HEK293 (cell line): ENCODE measurements around the gene BLVRB.

Experiments
- HOXD13 ChIP-seq: sonication (generic); formaldehyde crosslinking; IDR thresholded peaks from 2 replicates; pipeline ENCODE4 v1.8.0; 2022; ENCODE audit warnings: missing genetic modification reagents, borderline replicate concordance
- KLF8 ChIP-seq: fragments of 450-650 bp; formaldehyde crosslinking; IDR thresholded peaks from 2 replicates; pipeline ENCODE4 v1.5.1; 2016; ENCODE audit warnings: missing biosample characterization, missing genetic modification characterization
- REPIN1 ChIP-seq: fragments of 450-650 bp; formaldehyde crosslinking; IDR thresholded peaks from 2 replicates; pipeline ENCODE4 v1.5.1; 2017; ENCODE audit warnings: missing biosample characterization, missing genetic modification characterization, low read depth
- ZBTB10 ChIP-seq: fragments of 450-650 bp; formaldehyde crosslinking; IDR thresholded peaks from 2 replicates; pipeline ENCODE4 v1.5.1; 2016; ENCODE audit warnings: missing biosample characterization, missing genetic modification characterization
- ZBTB11 ChIP-seq: fragments of 450-650 bp; formaldehyde crosslinking; conservative IDR thresholded peaks from 2 replicates; pipeline ENCODE4 v1.5.1; 2016; ENCODE audit warnings: low read depth, missing biosample characterization, missing genetic modification characterization
- ZBTB48 ChIP-seq: fragments of 450-650 bp; formaldehyde crosslinking; IDR thresholded peaks from 2 replicates; pipeline ENCODE4 v1.5.1; 2016; ENCODE audit warnings: missing biosample characterization, missing genetic modification characterization
- ZBTB49 ChIP-seq: fragments of 450-650 bp; formaldehyde crosslinking; IDR thresholded peaks from 2 replicates; pipeline ENCODE4 v1.5.1; 2016; ENCODE audit warnings: missing biosample characterization, missing genetic modification characterization, low read depth
- ZNF114 ChIP-seq: fragments of 450-650 bp; formaldehyde crosslinking; IDR thresholded peaks from 2 replicates; pipeline ENCODE4 v1.5.0; 2017; ENCODE audit warnings: missing biosample characterization, missing genetic modification characterization
- ZNF169 ChIP-seq: fragments of 450-650 bp; formaldehyde crosslinking; IDR thresholded peaks from 2 replicates; pipeline ENCODE4 v1.5.1; 2016; ENCODE audit warnings: missing biosample characterization, missing genetic modification characterization
- ZNF2 ChIP-seq: fragments of 450-650 bp; formaldehyde crosslinking; IDR thresholded peaks from 2 replicates; pipeline ENCODE4 v1.5.1; 2016; ENCODE audit warnings: missing biosample characterization, missing genetic modification characterization
- ZNF239 ChIP-seq: fragments of 450-650 bp; formaldehyde crosslinking; IDR thresholded peaks from 2 replicates; pipeline ENCODE4 v1.5.1; 2016; ENCODE audit warnings: missing biosample characterization, missing genetic modification characterization
- ZNF324 ChIP-seq: fragments of 450-650 bp; formaldehyde crosslinking; IDR thresholded peaks from 2 replicates; pipeline ENCODE4 v1.5.1; 2016; ENCODE audit warnings: missing biosample characterization, missing genetic modification characterization
- ZNF423 ChIP-seq: fragments of 450-650 bp; formaldehyde crosslinking; IDR thresholded peaks from 2 replicates; pipeline ENCODE4 v1.5.1; 2016; ENCODE audit warnings: missing biosample characterization, missing genetic modification characterization
- ZNF558 ChIP-seq: fragments of 450-650 bp; formaldehyde crosslinking; IDR thresholded peaks from 2 replicates; pipeline ENCODE4 v1.5.1; 2016; ENCODE audit warnings: missing biosample characterization, missing genetic modification characterization
- ZNF571 ChIP-seq: fragments of 450-650 bp; formaldehyde crosslinking; IDR thresholded peaks from 2 replicates; pipeline ENCODE4 v1.5.0; 2017; ENCODE audit warnings: missing biosample characterization, missing genetic modification characterization
- ZNF837 ChIP-seq: fragments of 450-650 bp; formaldehyde crosslinking; IDR thresholded peaks from 2 replicates; pipeline ENCODE4 v1.5.1; 2016; ENCODE audit warnings: missing biosample characterization, missing genetic modification characterization
- ZSCAN30 ChIP-seq: fragments of 450-650 bp; IDR thresholded peaks from 2 replicates; pipeline ENCODE4 v1.5.1; 2018; ENCODE audit warnings: missing biosample characterization, mild to moderate bottlenecking, missing genetic modification characterization, moderate library complexity
- TF ChIP-seq, protein P1 (sequence below): fragments of 450-650 bp; formaldehyde crosslinking; IDR thresholded peaks from 2 replicates; pipeline ENCODE4 v1.5.1; 2016; ENCODE audit warnings: missing biosample characterization, missing genetic modification characterization
- TF ChIP-seq, protein P2 (sequence below): fragments of 450-650 bp; formaldehyde crosslinking; IDR thresholded peaks from 2 replicates; pipeline ENCODE4 v1.5.1; 2016; ENCODE audit warnings: missing biosample characterization, missing genetic modification characterization
- TF ChIP-seq, protein P3 (sequence below): fragments of 450-650 bp; formaldehyde crosslinking; IDR thresholded peaks from 2 replicates; pipeline ENCODE4; 2016; ENCODE audit warnings: missing biosample characterization, missing genetic modification characterization
- TF ChIP-seq, protein P4 (sequence below): fragments of 450-650 bp; formaldehyde crosslinking; IDR thresholded peaks from 2 replicates; pipeline ENCODE4 v1.5.1; 2017; ENCODE audit warnings: missing biosample characterization, missing genetic modification characterization

Gene BLVRB

DNA sequence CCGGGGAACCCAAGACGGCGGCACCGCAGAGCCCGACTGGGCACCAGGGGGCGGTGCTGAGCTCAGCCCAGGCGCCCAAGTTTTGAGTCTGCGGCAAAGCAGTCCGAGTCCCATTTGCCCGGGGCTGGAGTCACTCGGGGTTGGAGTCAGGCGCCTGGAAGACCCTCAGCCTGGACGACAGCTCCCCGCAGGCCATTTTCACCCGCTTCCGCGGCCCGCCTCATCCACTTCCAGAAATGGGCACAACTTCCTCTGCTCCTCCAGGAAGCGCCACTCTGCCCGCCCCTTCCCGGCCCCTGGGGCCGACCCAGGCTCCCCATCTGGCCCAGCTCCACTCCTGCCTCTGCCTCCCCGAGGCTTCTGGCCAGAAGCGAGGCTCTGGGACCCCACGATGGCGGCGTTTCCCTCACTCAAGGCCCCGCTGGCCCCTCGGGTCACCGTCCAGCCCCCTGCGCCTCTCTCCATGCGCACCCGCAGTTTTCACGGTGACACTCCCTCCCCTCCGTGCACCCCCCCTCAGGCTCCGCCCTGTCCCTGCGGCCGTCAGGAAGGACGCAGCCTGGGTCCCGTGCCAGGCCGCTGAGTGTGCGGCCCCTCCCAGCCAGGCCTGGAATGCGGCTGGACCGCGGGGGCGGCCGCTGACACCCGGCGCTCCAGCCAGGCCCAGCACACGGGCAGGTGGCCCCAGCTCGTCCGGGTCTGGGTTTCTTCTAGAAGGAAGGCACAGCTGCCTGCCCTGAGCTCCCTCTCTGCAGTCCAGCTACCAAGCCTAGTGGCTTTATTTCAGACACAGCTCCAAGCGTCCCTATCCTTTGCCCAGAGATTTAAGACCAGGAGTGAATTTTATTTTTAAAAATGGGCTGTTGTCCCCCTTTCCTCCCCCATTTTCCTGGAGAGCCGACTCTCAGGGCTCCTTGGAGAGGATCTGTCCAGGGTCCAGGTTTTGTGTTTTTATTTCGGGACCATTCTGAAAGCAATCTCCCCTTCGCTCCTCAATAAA is 44.5 kb downstream of the BLVRB start (continued):
- TF ChIP-seq, protein P1, sequence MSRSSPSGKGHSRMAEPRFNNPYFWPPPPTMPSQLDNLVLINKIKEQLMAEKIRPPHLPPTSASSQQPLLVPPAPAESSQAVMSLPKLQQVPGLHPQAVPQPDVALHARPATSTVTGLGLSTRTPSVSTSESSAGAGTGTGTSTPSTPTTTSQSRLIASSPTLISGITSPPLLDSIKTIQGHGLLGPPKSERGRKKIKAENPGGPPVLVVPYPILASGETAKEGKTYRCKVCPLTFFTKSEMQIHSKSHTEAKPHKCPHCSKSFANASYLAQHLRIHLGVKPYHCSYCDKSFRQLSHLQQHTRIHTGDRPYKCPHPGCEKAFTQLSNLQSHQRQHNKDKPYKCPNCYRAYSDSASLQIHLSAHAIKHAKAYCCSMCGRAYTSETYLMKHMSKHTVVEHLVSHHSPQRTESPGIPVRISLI (tag by site-specific recombination), result no peak
- TF ChIP-seq ZBTB10 (tag by site-specific recombination) (peak; percentile 100), ZNF571 (no peak), ZNF169 (tag by site-specific recombination) (no peak), ZNF114 (tag by site-specific recombination) (no peak), ZNF837 (no peak), ZSCAN30 (peak; percentile 98), ZBTB49 (tag by site-specific recombination) (no peak), ZNF423 (tag by site-specific recombination) (0 out of 2 replicates have a peak, but pooled peaks have one; percentile 21), ZNF324 (peak; percentile 83), ZBTB48 (tag by site-specific recombination) (peak; percentile 98), ZNF239 (tag by site-specific recombination) (0 out of 2 replicates have a peak, but pooled peaks have one; percentile 56), HOXD13 (CRISPR knock-in tag) (no peak), ZBTB11 (tag by site-specific recombination) (peak; percentile 88), ZNF558 (no peak; the same call in 1 of the 2 replicates), REPIN1 (tag by site-specific recombination) (no peak), KLF8 (tag by site-specific recombination) (peak; percentile 99), ZNF2 (tag by site-specific recombination) (peak; percentile 77)
- TF ChIP-seq, protein P2, sequence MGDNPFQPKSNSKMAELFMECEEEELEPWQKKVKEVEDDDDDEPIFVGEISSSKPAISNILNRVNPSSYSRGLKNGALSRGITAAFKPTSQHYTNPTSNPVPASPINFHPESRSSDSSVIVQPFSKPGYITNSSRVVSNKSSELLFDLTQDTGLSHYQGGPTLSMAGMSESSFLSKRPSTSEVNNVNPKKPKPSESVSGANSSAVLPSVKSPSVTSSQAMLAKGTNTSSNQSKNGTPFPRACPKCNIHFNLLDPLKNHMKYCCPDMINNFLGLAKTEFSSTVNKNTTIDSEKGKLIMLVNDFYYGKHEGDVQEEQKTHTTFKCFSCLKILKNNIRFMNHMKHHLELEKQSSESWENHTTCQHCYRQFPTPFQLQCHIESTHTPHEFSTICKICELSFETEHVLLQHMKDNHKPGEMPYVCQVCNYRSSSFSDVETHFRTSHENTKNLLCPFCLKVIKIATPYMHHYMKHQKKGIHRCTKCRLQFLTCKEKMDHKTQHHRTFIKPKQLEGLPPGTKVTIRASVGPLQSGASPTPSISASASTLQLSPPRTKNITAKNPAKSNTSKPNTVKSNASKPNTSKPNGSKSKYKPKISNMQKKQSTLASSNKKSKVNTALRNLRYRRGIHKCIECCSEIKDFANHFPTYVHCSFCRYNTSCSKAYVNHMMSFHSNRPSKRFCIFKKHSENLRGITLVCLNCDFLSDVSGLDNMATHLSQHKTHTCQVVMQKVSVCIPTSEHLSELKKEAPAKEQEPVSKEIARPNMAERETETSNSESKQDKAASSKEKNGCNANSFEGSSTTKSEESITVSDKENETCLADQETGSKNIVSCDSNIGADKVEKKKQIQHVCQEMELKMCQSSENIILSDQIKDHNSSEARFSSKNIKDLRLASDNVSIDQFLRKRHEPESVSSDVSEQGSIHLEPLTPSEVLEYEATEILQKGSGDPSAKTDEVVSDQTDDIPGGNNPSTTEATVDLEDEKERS, result 0 out of 2 replicates have a peak, but pooled peaks have one; percentile 23
- TF ChIP-seq, protein P3, sequence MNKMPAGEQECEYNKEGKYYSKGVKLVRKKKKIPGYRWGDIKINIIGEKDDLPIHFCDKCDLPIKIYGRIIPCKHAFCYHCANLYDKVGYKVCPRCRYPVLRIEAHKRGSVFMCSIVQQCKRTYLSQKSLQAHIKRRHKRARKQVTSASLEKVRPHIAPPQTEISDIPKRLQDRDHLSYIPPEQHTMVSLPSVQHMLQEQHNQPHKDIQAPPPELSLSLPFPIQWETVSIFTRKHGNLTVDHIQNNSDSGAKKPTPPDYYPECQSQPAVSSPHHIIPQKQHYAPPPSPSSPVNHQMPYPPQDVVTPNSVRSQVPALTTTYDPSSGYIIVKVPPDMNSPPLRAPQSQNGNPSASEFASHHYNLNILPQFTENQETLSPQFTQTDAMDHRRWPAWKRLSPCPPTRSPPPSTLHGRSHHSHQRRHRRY (tag by site-specific recombination), result no peak
- TF ChIP-seq, protein P4, sequence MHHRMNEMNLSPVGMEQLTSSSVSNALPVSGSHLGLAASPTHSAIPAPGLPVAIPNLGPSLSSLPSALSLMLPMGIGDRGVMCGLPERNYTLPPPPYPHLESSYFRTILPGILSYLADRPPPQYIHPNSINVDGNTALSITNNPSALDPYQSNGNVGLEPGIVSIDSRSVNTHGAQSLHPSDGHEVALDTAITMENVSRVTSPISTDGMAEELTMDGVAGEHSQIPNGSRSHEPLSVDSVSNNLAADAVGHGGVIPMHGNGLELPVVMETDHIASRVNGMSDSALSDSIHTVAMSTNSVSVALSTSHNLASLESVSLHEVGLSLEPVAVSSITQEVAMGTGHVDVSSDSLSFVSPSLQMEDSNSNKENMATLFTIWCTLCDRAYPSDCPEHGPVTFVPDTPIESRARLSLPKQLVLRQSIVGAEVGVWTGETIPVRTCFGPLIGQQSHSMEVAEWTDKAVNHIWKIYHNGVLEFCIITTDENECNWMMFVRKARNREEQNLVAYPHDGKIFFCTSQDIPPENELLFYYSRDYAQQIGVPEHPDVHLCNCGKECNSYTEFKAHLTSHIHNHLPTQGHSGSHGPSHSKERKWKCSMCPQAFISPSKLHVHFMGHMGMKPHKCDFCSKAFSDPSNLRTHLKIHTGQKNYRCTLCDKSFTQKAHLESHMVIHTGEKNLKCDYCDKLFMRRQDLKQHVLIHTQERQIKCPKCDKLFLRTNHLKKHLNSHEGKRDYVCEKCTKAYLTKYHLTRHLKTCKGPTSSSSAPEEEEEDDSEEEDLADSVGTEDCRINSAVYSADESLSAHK (tag by site-specific recombination), result peak; percentile 76
